Hypothalamus (tissue), 51 donors: ENCODE results near the gene SPSB1.

Source experiments
- DNase-seq, 51 donors: peaks; one replicate each; lab custom pipeline; 2025; lab: John Stamatoyannopoulos, UW

The SPSB1 gene

GRCh38 chr1:9410737-9411297 is 118.1 kb downstream of the SPSB1 start:
- no peak for DNase-seq

GRCh38 chr1:9413071-9413876 is 120.6 kb downstream of the SPSB1 start:
- no peak for DNase-seq

GRCh38 chr1:9413877-9414213 is 121.2 kb downstream of the SPSB1 start:
- peak in 1 of 51 donors; percentile 9 for DNase-seq

GRCh38 chr1:9416506-9416905 is 123.8 kb downstream of the SPSB1 start:
- no peak for DNase-seq

GRCh38 chr1:9416918-9417500 is 124.3 kb downstream of the SPSB1 start:
- DNase-seq: no peak

GRCh38 chr1:9417695-9418094 is 125.0 kb downstream of the SPSB1 start:
- no peak for DNase-seq

- no peak for DNase-seq
Observed at GRCh38 chr1:9418851-9419250, 126.2 kb downstream of the SPSB1 start.
